ENCODE results near the gene JPH3.

Gene JPH3

DNA sequence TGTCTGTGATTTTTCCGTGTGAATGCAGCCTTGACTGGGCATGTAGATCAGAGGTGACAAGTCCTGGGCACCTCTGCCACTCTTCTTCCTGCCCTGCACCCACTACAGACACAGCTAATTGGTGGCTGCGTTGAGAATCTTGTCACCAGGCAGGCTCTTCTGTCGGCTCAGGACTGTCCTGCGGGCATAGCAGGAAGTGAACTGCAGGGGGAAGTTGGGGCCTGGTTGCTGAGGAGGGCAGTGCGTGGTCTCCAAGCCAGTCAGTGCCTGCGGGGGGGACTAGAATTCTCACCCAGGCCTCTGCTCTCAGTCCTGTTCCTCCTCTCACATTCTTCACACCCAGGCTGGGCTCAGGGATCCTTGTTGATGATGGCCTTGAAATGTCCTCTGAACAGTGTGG, 50.5 kb downstream of the JPH3 start:
- DNase-seq (ENCODE audit: extremely low spot score) = no peak
- ChIA-PET POLR2A (no interaction called here), CTCF (interaction anchor here (1.8 kb wide), 1 partner anchor 12 kb away, joined by 10 read pairs; no protein-coding TSS in a partner anchor)
- TF ChIP-seq, protein P1, sequence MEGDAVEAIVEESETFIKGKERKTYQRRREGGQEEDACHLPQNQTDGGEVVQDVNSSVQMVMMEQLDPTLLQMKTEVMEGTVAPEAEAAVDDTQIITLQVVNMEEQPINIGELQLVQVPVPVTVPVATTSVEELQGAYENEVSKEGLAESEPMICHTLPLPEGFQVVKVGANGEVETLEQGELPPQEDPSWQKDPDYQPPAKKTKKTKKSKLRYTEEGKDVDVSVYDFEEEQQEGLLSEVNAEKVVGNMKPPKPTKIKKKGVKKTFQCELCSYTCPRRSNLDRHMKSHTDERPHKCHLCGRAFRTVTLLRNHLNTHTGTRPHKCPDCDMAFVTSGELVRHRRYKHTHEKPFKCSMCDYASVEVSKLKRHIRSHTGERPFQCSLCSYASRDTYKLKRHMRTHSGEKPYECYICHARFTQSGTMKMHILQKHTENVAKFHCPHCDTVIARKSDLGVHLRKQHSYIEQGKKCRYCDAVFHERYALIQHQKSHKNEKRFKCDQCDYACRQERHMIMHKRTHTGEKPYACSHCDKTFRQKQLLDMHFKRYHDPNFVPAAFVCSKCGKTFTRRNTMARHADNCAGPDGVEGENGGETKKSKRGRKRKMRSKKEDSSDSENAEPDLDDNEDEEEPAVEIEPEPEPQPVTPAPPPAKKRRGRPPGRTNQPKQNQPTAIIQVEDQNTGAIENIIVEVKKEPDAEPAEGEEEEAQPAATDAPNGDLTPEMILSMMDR (IDR thresholded peaks at IDR 0.05; ENCODE audit: control extremely low read depth, extremely low read depth, low read depth, missing control alignments) = no peak

DNA sequence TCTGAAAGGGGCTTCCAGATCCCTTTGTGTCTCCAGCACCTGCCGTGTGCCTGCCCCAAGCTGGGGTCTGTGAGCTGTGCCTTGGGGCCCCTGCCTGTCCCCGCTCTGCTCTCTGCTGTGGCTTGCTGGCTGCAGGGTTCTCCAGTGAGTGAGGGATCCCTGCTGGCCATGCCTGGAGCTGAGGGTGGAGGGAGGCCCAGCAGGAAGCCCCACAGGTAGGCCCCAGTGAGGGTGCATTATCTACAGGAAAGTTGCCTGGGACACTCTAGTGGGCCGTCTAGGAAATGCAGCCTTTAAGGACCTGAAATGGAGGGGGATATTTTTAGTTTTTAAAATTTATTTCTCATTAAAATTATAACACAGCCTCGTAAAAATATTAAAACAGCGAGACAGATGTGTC, 50.9 kb downstream of the JPH3 start:
- DNase-seq (ENCODE audit: extremely low spot score) = no peak
- ChIA-PET POLR2A (no interaction called here), CTCF (interaction anchor here (1.8 kb wide), 1 partner anchor 11 kb away, joined by 10 read pairs; no protein-coding TSS in a partner anchor)
- TF ChIP-seq, protein P1 (IDR thresholded peaks at IDR 0.05; ENCODE audit: control extremely low read depth, extremely low read depth, low read depth, missing control alignments) = no peak

DNA sequence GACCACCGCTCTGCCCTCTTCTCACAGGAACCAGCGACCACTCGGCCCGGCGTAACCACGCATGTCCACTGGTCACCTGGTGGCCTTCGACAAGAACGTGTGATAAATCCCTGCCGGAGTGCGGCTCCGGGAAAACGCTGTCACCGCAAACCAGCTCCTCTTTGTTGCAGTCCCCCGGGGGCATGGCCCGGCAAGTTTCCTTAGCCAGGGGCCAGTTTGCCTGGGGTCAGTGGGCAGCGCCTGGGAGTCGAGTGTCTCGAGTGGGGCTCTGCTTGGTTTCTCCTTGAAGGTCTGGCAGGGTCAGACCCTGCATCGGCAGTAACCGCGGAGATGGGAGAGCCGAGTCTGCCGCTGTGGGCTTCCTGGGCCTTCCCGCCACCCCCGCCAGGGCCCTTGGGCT, 52.5 kb downstream of the JPH3 start:
- no peak for DNase-seq (ENCODE audit: extremely low spot score)
- ChIA-PET POLR2A (no interaction called here), CTCF (interaction anchor here (0.9 to 1.6 kb wide), 3 partner anchors 14 to 103 kb away, joined by 3 read pairs; no protein-coding TSS in a partner anchor)
- TF ChIP-seq, protein P1 (IDR thresholded peaks at IDR 0.05; ENCODE audit: control extremely low read depth, extremely low read depth, low read depth, missing control alignments) = no peak

DNA sequence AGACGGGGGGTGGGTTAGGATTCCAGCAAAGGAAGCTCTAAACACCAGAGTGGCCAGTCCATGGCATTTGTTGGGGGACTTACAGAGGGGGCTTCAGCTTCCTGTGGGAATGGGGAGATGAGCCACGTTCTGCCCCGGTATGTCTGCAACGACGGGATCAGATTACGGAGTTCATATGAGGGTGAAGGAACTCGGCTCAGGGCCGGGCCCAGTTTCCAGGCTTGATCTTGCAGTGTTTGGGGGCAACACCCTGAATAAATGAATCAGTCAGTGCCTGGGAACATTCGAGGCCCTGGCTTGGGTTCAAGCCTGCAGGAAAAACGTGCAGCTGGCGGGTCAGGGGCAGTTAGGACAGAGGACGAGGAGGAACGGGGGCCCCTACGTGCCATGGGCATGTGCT, 54.0 kb downstream of the JPH3 start:
- TF ChIP-seq, protein P1 (IDR thresholded peaks at IDR 0.05; ENCODE audit: control extremely low read depth, extremely low read depth, low read depth, missing control alignments) = no peak
- ChIA-PET POLR2A (no interaction called here), CTCF (interaction anchor here (1.6 kb wide), 1 partner anchor 20 kb away, joined by 3 read pairs; no protein-coding TSS in a partner anchor)
- no peak for DNase-seq (ENCODE audit: extremely low spot score)

DNA sequence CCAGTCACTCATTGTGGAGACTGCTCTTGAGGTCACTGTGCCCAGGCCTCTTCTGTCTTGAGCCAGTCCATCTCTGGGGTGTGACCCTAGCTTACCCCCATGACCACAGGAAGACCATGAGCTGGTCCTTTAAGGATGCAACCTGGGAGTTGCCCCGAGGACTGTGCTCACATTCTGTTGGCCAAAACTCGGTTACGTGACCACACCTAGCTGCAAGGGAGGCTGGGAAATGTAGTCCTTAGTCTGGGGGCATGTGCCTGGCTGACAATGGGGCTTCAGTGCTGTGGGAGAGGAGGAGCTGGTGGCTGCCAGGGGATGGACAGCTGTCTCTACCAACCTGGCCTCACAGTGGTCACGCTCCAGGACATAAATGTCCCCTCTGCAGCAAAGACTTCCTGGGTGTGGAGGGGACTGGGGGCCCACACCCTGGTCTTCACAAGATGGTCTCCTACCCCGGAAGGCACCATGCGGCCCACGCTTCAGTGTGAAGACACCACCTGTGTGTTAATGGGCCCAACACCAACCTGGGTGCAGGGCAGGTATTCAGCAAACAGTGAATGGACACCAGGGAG, 55.4 kb downstream of the JPH3 start:
- TF ChIP-seq, protein P1 (IDR thresholded peaks at IDR 0.05; ENCODE audit: control extremely low read depth, extremely low read depth, low read depth, missing control alignments) = no peak
- ChIA-PET CTCF (interaction anchor here (1.0 kb wide), 1 partner anchor 45 kb away, joined by 3 read pairs; no protein-coding TSS in a partner anchor), POLR2A (no interaction called here)
- DNase-seq (ENCODE audit: extremely low spot score) = no peak

DNA sequence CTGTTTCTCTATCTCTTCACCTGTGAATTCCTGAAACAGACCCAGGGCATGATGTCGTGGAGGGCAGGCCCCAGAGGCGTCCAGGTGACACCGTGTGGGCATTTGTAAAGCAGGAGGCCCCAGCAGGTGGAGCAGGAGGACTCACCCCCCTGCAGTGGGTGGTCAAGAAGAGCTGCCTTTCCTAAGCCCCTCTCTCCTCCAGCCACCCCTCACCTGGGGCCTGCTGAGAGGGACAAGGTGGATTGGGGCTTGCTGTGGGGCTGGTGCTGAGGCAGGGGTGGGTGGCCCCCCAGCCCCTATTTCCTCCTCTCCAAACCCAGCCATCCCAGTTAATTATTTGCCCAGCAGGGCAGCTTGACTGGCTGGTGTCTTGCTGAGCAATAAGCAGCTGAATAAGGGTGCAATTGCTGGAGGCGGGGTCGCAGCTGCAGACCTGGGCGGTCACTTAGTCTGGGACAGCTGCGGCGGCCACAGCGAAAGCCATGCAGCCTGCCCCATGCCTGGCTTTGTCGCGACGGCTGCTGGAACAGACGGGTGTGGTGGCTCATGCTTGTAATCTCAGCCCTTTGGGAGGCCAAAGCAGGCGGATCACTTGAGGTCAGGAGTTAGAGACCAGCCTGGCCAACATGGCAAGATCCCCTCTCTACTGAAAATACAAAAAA, 56.4 kb downstream of the JPH3 start:
- ChIA-PET CTCF (no interaction called here), POLR2A (interaction anchor here (0.5 kb wide), 1 partner anchor 106 kb away, joined by 4 read pairs; no protein-coding TSS in a partner anchor)
- no peak for DNase-seq (ENCODE audit: extremely low spot score)
- TF ChIP-seq, protein P1 (IDR thresholded peaks at IDR 0.05; ENCODE audit: control extremely low read depth, extremely low read depth, low read depth, missing control alignments) = no peak
